Measurements from ENCODE around the gene SIGLEC5.

Gene SIGLEC5

DNA sequence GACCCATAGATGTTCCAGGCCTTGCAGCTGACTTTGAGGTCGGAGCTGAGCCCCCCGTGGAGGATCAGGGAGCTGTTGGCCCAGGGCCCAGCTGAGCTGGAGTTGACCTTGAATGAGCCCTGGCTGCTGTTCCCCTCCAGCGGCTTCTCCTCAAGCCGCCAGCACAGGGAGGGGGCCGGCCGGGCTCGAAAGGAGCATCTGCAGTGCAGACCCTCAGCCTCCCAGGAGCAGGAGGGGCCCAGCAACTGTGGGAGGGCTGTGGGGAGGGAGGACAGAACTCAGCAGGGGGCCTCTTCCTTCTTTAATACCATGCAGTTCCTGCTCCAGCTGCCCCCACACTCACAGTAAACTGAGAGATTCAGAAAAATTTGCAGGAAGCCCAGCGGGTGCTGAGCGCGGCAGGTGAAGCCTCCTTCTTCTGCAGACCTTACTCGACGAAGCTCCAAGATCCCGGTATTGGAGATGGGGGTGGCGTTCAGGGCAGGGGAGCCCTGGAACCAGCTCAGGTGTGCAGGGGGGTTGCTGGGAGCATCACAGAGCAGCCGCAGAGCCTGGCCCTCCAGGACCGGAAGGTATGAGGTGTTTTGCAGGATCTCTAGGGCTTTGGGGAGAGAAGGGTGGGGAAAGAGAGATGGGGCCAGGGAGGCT, 2.6 kb downstream of the SIGLEC5 start:
- TF ChIP-seq, protein P1, sequence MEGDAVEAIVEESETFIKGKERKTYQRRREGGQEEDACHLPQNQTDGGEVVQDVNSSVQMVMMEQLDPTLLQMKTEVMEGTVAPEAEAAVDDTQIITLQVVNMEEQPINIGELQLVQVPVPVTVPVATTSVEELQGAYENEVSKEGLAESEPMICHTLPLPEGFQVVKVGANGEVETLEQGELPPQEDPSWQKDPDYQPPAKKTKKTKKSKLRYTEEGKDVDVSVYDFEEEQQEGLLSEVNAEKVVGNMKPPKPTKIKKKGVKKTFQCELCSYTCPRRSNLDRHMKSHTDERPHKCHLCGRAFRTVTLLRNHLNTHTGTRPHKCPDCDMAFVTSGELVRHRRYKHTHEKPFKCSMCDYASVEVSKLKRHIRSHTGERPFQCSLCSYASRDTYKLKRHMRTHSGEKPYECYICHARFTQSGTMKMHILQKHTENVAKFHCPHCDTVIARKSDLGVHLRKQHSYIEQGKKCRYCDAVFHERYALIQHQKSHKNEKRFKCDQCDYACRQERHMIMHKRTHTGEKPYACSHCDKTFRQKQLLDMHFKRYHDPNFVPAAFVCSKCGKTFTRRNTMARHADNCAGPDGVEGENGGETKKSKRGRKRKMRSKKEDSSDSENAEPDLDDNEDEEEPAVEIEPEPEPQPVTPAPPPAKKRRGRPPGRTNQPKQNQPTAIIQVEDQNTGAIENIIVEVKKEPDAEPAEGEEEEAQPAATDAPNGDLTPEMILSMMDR (IDR thresholded peaks at IDR 0.05) = no peak
- DNase-seq (ENCODE audit: low spot score) = no peak
- Histone ChIP-seq H3K4me3 (no peak overlapping the region), H3K27ac (no peak overlapping the region)

DNA sequence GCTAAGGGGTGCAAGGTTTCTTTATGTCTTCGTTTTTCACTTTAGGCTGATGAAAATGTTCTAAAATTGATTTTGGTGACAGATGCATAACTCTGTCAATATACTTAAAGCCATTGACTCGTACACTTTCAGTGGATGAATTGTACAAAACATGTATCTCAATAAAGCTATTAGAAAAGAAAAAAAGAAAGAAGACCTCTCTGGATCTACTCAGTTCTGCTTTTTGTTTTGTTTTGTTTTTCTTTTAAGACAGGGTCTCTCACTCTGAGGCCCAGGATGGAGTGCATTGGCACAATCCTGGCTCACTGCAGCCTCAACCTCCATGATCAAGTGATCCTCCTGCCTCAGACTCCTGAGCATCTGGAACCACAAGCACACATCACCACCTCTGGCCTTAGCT, 3.5 kb downstream of the SIGLEC5 start:
- no peak overlapping the region for H3K27ac ChIP-seq
- H3K4me3 ChIP-seq = no peak overlapping the region
- TF ChIP-seq, protein P1 (IDR thresholded peaks at IDR 0.05) = no peak
- DNase-seq (ENCODE audit: low spot score) = no peak

DNA sequence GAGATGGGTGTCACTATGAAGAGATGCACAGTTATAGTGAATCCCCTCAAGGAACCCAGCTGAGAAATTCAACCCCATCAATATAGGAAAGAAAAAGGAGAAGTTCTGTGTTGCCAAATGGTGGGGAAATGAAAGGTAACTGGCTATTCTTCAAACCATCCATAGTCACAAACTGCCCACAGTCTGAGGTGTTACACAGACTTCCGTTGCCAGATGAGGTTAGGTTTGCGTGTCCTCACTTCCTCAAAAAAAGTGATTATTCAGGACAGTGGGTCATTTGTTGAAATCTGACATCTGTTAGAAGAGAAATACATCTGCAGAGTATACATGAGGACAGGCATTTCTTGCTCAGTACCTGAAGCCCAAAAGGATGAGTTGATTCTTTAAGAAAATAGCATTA, 9.0 kb downstream of the SIGLEC5 start:
- Histone ChIP-seq H3K27ac (no peak overlapping the region), H3K4me3 (no peak overlapping the region)
- no peak for DNase-seq (ENCODE audit: low spot score)
- TF ChIP-seq, protein P1 (IDR thresholded peaks at IDR 0.05) = no peak

DNA sequence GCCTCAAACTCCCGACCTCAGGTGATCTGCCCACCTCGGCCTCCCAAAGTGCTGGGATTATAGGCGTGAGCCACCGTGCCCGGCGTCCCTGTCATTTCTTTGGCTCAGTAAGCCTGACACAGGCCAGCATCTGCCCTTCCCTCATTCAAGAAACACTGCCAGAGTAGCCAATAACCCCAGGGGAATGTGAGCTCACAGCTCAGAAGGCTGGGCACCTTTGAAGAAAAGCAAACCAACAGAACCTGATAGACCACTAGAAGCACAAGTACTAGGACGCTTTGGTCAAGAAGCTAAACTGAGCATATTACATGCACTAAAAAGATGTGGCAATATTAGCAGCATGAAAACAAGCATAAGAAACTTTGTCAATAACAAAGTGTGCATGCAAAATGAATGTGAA, 14.2 kb downstream of the SIGLEC5 start:
- no peak overlapping the region for H3K27ac ChIP-seq
- H3K4me3 ChIP-seq = no peak overlapping the region
- DNase-seq (ENCODE audit: low spot score) = no peak
- TF ChIP-seq, protein P1 (IDR thresholded peaks at IDR 0.05) = no peak

DNA sequence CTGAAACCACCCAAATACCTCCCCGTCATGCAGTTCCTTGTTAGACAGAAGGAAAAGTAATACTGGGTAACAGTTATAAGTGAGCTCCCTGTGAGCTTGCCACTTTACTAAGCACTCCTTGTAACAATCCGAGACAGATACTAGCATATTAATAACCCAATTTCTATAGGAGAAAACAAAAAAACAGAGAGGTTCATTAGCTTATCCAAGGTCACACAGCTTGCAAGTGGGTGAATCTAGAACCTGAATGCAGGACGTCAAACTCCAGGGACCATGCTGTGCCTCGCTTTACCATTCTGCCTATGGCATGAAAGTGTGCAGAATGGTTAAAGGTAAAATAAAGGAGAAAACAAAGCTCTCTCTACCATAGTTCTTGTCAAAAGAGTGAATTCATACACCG, 15.4 kb downstream of the SIGLEC5 start:
- no peak overlapping the region for H3K27ac ChIP-seq
- no peak for DNase-seq (ENCODE audit: low spot score)
- H3K4me3 ChIP-seq = no peak overlapping the region
- TF ChIP-seq, protein P1 (IDR thresholded peaks at IDR 0.05) = no peak

DNA sequence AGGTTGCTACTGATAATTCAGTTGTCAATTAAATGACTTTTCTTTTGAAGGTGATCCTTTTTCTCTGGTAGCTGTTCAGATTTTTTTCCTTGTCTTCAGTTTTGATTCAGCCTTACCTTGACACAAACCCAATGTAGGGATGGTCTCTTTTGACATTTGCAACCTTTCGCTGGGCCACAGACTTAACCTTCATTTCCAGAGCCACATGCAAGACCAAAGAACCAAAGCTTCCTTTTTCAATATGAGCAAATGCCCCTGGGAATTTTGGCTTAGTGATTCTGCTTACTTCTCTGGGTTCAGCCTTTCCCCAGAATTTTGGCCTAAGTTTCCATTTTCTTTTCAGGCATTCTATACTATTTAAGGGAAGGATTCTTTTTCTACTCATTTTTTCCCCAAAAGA, 19.6 kb downstream of the SIGLEC5 start:
- Histone ChIP-seq H3K27ac (no peak overlapping the region), H3K4me3 (no peak overlapping the region)
- TF ChIP-seq, protein P1 (IDR thresholded peaks at IDR 0.05) = no peak
- no peak for DNase-seq (ENCODE audit: low spot score)

DNA sequence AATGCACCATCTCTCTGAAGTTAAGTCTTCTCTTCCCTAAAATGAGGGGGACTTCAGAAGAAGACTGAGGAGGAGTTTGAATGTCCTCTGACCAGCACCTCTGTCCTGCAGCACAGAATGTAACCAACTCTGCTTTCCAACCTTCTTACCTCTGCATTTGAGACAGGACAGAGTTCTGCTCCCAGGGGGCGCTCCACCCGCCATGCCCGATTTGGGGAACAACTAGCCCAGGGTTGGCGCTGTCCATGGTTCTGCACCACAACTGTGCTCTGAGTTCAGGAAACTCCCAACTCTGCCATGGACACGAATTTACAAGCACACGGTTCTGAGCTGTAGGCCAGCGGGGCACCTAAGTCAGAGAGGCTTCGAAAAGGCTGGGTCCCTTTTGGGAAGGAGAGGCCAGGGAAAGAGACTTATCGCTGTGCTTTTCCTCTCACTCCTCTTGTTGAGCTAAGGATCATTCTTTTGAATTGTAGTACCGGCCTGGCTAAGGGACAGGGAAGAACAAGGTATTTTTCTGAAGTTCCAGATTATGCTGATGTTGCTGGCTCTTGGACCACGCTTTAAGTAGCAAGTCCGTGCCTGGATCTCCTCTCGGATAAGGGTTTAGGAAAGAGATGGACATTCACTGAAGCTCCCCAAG, 22.2 kb downstream of the SIGLEC5 start:
- TF ChIP-seq, protein P1 (IDR thresholded peaks at IDR 0.05) = no peak
- Histone ChIP-seq H3K4me3 (no peak overlapping the region), H3K27ac (no peak overlapping the region)
- no peak for DNase-seq (ENCODE audit: low spot score)
